Sigmoid colon (tissue), 7 donors: ENCODE results near the gene TLCD1. TPM values are rescaled to one million over a fixed set of nuclear protein-coding genes. Genes with fewer than 3 reads are reported as not detected.
"Not testable (repeated sequence)": the region's sequence is repeated elsewhere in the genome, so short reads cannot be mapped to it uniquely, and the experiment has no call there.

Experiments
- DNase-seq: peaks from one replicate; pipeline ENCODE4 v3.0.0-alpha.2; 2019
- H3K27ac ChIP-seq, 4 donors: fragments of 200-600 bp; sonication (generic); one replicate each; pipeline ENCODE4 v1.5.1; 2016 to 2019; ENCODE audit warnings: mild to moderate bottlenecking in 1 of 4
- H3K27me3 ChIP-seq, 3 donors: fragments of 200-600 bp; sonication (generic); one replicate each; pipeline ENCODE4 v1.5.1; 2019; ENCODE audit warnings: mild to moderate bottlenecking in 1 of 3
- H3K36me3 ChIP-seq, 4 donors: fragments of 200-600 bp; sonication (generic); one replicate each; pipeline ENCODE4 v1.5.1; 2016 to 2019
- H3K4me1 ChIP-seq, 4 donors: fragments of 200-600 bp; sonication (generic); one replicate each; pipeline ENCODE4 v1.5.1; 2017 to 2019
- H3K4me3 ChIP-seq, 4 donors: fragments of 200-600 bp; sonication (generic); one replicate each; pipeline ENCODE4 v1.5.1; 2017 to 2019; ENCODE audit warnings: mild to moderate bottlenecking in 2 of 4, moderate library complexity in 1 of 4
- H3K9me3 ChIP-seq, 4 donors: fragments of 200-600 bp in 3 of 4; sonication (generic) in 3 of 4; one replicate each; pipeline versions ENCODE4 v1.5.1 to v1.6.1; 2013 to 2019
- EP300 ChIP-seq, 4 donors: sonication (generic); formaldehyde crosslinking; IDR thresholded peaks; one replicate each; pipeline ENCODE4 v1.6.1; 2017; ENCODE audit warnings: antibody characterized with exemption in 4 of 4
- POLR2A ChIP-seq, 2 donors: fragments of 450-650 bp; IDR thresholded peaks; one replicate each; pipeline ENCODE4 v1.6.1; 2016; ENCODE audit warnings: antibody characterized with exemption in 2 of 2, mild to moderate bottlenecking in 2 of 2, moderate library complexity in 2 of 2
- POLR2AphosphoS5 ChIP-seq, 4 donors: sonication (generic); formaldehyde crosslinking; IDR thresholded peaks; one replicate each; pipeline ENCODE4 v1.6.1; 2017; ENCODE audit warnings: antibody characterized with exemption in 4 of 4
- WGBS, 2 donors: extraction: QIAGEN DNeasy Blood & Tissue Kit; methylation state at CpG; one replicate each; pipeline ENCODE4 v1.1.7; 2013; 5-methylcytosine and 5-hydroxymethylcytosine counted together
- intact Hi-C: fragments of 100-400 bp; cut with DNase I; formaldehyde crosslinking; loops from one replicate; pipeline ENCODE4 v1.15.1; 2023
- polyA plus RNA-seq, 3 donors: library from polyadenylated mRNA; stranded (reverse); fragments of 200-250 nt; gene quantifications; one replicate each; pipeline ENCODE4 v1.2.3, GENCODE V29; 2013
- total RNA-seq, 4 donors: library from RNA; depleted of rRNA; stranded (reverse); fragments of >200 nt; gene quantifications; one replicate each; pipeline ENCODE4 v1.1.0, GENCODE V29; 2016
- TF ChIP-seq, protein P1 (sequence below), 4 experiments: fragments of 450-650 bp in 3 of 4; fragments of 200-600 bp in 1 of 4; IDR thresholded peaks; one replicate each; pipeline ENCODE4 v1.5.1; 2016 to 2019; ENCODE audit warnings: antibody characterized with exemption in 4 of 4, mild to moderate bottlenecking in 3 of 4, moderate library complexity in 2 of 4
- donor health status: healthy with polysubstance abuse.
- donor health status: Bipolar disorder and iron deficiency.
- donor health status: healthy.

TLCD1 gene
- total and polyA plus RNA-seq, 7 donors, result 0.66 to 14.2 (median 2.1) TPM; not detected in 2

DNA sequence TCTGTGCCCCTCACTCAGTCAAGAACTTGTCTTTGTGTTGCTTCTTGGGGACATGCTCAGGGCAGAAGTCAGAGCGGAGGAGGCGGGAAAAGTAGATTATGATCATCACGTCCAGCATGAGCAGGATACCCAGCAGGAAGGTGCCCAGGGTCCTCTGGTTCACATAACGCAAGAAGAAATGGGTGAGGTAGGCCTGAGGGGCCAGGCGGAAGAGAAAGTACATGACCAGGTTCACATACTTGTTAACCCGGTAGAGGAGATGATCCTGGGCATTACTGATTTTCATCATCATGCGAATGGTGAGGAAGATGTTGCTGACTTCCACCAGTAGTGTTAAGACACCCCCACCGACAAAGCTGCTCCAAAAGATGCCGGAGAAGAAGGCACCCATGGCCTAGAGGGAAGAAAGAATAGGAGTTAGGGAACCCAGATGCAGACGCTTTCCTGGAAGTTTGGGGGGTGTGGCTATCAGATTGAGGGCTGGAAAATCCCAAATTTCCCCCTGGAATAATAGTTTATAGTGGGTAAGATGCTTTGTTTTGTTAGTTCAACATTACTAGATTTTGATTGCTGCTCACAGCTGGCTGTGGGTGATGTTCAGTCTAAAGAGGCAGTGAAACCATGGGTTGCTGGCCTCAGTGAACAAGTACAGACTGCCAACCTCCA, 1.4 kb downstream of the TLCD1 start:
- peaks cover 17 to 38% (median 27%) of the 10 kb centered on the region in 4 donors for H3K36me3 ChIP-seq
- peaks cover 0 to 61% (median 54%) of the 10 kb centered on the region in 4 donors for H3K4me1 ChIP-seq
- H3K4me3 ChIP-seq, result no peak overlapping the region
- peak overlapping the region in 2 of 4 donors; percentile 96 to 97 for H3K27ac ChIP-seq
- 62 to 79% methylated on average over 10 of the region's 10 CpGs for WGBS, 2 donors
- peaks cover 0 to 8% (median 0%) of the 10 kb centered on the region in 3 donors for H3K27me3 ChIP-seq
- no peak for DNase-seq
- no peaks in the 10 kb centered on the region for H3K9me3 ChIP-seq
- TF ChIP-seq POLR2AphosphoS5 (IDR thresholded peaks at IDR 0.05), result no peak
- no peak for TF ChIP-seq POLR2A (IDR thresholded peaks at IDR 0.05)
- TF ChIP-seq, protein P1, sequence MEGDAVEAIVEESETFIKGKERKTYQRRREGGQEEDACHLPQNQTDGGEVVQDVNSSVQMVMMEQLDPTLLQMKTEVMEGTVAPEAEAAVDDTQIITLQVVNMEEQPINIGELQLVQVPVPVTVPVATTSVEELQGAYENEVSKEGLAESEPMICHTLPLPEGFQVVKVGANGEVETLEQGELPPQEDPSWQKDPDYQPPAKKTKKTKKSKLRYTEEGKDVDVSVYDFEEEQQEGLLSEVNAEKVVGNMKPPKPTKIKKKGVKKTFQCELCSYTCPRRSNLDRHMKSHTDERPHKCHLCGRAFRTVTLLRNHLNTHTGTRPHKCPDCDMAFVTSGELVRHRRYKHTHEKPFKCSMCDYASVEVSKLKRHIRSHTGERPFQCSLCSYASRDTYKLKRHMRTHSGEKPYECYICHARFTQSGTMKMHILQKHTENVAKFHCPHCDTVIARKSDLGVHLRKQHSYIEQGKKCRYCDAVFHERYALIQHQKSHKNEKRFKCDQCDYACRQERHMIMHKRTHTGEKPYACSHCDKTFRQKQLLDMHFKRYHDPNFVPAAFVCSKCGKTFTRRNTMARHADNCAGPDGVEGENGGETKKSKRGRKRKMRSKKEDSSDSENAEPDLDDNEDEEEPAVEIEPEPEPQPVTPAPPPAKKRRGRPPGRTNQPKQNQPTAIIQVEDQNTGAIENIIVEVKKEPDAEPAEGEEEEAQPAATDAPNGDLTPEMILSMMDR (IDR thresholded peaks at IDR 0.05), result no peak
- no peak for TF ChIP-seq EP300 (IDR thresholded peaks at IDR 0.05)
- intact Hi-C loops, result loop anchor here (5.0 to 10.0 kb wide), 3 partner anchors 88 to 570 kb away; partner anchors contain the start of genes FLOT2 and NUFIP2

DNA sequence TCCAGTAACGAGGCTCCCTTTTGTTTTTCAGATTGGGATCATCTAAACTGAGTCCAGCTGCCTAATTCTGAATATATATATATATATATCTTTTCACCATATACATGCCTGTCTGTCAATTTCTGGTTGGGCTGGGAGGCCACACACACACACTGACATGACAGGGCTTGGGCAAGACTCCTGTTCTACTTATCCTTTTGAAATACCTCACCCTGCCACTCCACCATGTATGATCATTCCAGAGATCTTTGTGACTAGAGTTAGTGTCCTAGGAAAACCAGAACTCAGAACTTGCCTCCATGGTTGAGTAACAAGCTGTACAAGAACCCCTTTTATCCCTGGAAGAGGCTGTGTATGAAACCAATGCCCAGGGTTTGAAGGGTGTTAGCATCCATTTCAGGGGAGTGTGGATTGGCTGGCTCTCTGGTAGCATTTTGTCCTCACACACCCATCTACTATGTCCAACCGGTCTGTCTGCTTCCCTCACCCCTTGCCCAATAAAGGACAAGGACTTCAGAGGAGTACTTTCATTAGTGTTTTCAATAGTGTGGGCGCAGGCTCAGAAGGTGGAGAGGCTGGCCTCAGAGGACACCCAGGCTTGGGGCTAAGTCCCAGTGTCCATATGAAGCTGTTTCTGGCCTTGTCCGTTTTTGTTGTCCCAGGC, 2.1 kb downstream of the TLCD1 start:
- peaks cover 17 to 38% (median 27%) of the 10 kb centered on the region in 4 donors for H3K36me3 ChIP-seq
- 43 to 71% methylated on average over 4 of the region's 4 CpGs for WGBS, 2 donors
- intact Hi-C loops, result loop anchor here (10.0 kb wide), 1 partner anchor 571 kb away; the partner anchor contains the start of gene NUFIP2
- not testable (repeated sequence) for H3K4me3 ChIP-seq, H3K9me3 ChIP-seq, H3K27me3 ChIP-seq, DNase-seq, H3K27ac ChIP-seq
- H3K4me1 ChIP-seq, result peaks cover 0 to 65% (median 56%) of the 10 kb centered on the region in 4 donors

DNA sequence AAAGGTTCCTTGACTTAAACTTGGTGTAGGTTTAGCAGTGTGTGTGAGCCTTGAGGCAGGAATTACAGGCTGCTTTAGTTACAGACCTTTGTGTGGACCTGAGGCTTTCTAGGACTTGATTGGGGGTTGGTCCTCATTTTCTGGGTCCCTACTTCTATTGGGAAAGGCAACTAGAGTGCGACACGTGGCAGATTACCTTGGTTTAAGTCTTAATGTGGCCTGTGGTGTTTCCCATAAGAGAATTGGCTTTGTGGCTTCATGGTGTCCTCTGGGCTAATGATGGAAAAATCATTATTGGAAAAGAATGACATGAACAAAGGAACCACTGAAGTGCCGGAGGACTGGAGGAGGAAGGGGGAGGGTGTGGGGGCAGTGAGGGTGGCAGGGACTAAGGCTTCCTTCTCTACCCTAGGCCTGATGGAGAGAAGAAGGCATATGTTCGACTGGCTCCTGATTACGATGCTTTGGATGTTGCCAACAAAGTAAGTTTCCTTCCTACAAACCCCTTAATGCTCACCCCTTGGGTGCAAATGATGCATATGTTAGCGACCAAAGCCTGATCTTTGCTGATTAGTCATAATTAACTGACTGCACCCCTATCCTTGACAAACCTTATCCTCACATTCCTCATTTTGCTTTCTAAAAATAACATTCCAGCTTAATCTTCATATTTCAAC, 2.7 kb downstream of the TLCD1 start:
- peaks cover 0 to 8% (median 0%) of the 10 kb centered on the region in 3 donors for H3K27me3 ChIP-seq
- intact Hi-C loops, result loop anchor here (10.0 kb wide), 1 partner anchor 572 kb away; the partner anchor contains the start of gene NUFIP2
- H3K9me3 ChIP-seq, result no peaks in the 10 kb centered on the region
- H3K4me3 ChIP-seq, result no peak overlapping the region
- WGBS, 2 donors, result 62 to 79% methylated on average over 6 of the region's 6 CpGs
- TF ChIP-seq, protein P1 (IDR thresholded peaks at IDR 0.05), result no peak
- TF ChIP-seq POLR2A (IDR thresholded peaks at IDR 0.05), result no peak
- no peak for TF ChIP-seq POLR2AphosphoS5 (IDR thresholded peaks at IDR 0.05)
- no peak for TF ChIP-seq EP300 (IDR thresholded peaks at IDR 0.05)
- no peak overlapping the region for H3K27ac ChIP-seq
- DNase-seq, result no peak
- peaks cover 0 to 71% (median 62%) of the 10 kb centered on the region in 4 donors for H3K4me1 ChIP-seq
- peaks cover 17 to 38% (median 27%) of the 10 kb centered on the region in 4 donors for H3K36me3 ChIP-seq

DNA sequence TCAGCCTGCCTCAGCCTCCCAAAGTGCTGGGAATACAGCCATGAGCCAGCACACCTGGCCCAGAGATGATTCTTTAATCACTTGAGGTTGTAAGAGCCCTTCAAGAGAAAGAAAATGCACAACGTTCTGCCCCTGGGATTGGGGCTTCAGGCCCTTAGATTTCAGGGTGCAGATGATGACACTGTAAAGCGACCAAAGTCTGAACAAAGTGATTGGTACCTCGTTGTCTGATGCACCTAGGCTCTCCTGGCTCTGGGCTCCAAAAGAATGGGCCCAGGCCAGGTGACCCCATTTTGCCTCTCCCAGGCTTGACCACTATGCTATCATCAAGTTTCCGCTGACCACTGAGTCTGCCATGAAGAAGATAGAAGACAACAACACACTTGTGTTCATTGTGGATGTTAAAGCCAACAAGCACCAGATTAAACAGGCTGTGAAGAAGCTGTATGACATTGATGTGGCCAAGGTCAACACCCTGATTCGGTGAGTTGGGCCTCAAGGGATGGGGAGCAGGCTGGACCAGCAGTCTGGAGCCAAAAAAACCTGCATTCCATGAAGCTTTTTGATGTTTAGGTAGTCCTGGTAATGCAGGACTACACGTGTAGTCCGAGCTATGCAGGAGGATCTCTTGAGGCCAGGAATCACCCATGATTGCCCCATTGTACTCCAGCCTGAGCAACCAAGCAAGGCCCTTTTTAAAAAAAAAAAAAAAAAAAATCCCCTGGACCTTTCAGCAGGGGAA, 3.4 kb downstream of the TLCD1 start:
- DNase-seq, result no peak
- WGBS, 2 donors, result 48 to 72% methylated on average over 7 of the region's 7 CpGs
- Histone ChIP-seq H3K36me3 (peaks cover 17 to 38% (median 27%) of the 10 kb centered on the region in 4 donors), H3K27ac (no peak overlapping the region), H3K27me3 (peaks cover 0 to 8% (median 0%) of the 10 kb centered on the region in 3 donors), H3K9me3 (no peaks in the 10 kb centered on the region), H3K4me3 (no peak overlapping the region), H3K4me1 (peaks cover 0 to 71% (median 60%) of the 10 kb centered on the region in 4 donors)
- intact Hi-C loops, result loop anchor here (10.0 kb wide), 1 partner anchor 572 kb away; the partner anchor contains the start of gene NUFIP2
- TF ChIP-seq POLR2A (IDR thresholded peaks at IDR 0.05), result no peak
- TF ChIP-seq, protein P1 (IDR thresholded peaks at IDR 0.05), result no peak
- TF ChIP-seq POLR2AphosphoS5 (IDR thresholded peaks at IDR 0.05), result no peak
- TF ChIP-seq EP300 (IDR thresholded peaks at IDR 0.05), result no peak
